SH-SY5Y (cell line): ENCODE data around the gene UPK3A.

ENCODE experiments used
- GATA2 ChIP-seq: IDR thresholded peaks from 2 replicates; pipeline ENCODE4 v1.6.1; 2011; ENCODE audit warnings: mild to moderate bottlenecking, low read depth, low read length
- GATA3 ChIP-seq: IDR thresholded peaks from 2 replicates; pipeline ENCODE4 v1.6.1; 2011; ENCODE audit warnings: low read depth, mild to moderate bottlenecking, low read length, moderate library complexity

UPK3A gene

GRCh38 chr22:45246060-45246985, 38.4 kb upstream of the UPK3A start:
- TF ChIP-seq GATA3 (no peak), GATA2 (no peak)

- TF ChIP-seq GATA3 (no peak), GATA2 (no peak)
Observed at GRCh38 chr22:45248832-45249561, 35.8 kb upstream of the UPK3A start.

- TF ChIP-seq GATA2 = no peak
- TF ChIP-seq GATA3 = no peak
Observed at GRCh38 chr22:45251825-45252224, 32.9 kb upstream of the UPK3A start.

GRCh38 chr22:45253039-45253641, 31.6 kb upstream of the UPK3A start:
- TF ChIP-seq GATA2 = no peak
- no peak for TF ChIP-seq GATA3

GRCh38 chr22:45254388-45254787, 30.4 kb upstream of the UPK3A start:
- TF ChIP-seq GATA3 (no peak), GATA2 (no peak)

DNA sequence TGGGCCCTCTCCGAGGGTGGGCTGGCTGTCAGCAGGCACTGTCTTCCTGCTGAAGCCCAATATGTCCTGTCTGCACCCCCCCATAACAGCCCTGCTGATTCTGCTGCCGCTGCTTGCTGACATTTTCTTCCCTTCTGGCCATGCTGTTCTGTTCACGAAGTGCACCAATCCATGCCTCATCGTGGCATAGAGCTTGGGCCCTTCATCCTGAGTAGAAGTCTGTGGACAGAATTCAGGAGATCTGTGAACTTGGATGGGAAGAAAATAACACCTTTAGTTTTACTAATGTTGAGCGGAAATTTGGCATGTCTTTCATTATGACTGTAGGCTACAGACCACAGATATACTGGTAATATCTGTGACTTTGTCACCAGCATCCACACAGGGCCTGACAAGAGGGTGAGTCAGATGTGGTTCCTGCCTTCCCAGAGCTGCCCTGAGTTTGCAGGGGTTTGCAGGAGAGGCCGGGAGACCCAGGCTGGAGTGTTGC, 29.9 kb upstream of the UPK3A start:
- TF ChIP-seq GATA3 = no peak
- no peak for TF ChIP-seq GATA2

GRCh38 chr22:45259754-45260394, 24.9 kb upstream of the UPK3A start:
- no peak for TF ChIP-seq GATA2
- TF ChIP-seq GATA3 = no peak

DNA sequence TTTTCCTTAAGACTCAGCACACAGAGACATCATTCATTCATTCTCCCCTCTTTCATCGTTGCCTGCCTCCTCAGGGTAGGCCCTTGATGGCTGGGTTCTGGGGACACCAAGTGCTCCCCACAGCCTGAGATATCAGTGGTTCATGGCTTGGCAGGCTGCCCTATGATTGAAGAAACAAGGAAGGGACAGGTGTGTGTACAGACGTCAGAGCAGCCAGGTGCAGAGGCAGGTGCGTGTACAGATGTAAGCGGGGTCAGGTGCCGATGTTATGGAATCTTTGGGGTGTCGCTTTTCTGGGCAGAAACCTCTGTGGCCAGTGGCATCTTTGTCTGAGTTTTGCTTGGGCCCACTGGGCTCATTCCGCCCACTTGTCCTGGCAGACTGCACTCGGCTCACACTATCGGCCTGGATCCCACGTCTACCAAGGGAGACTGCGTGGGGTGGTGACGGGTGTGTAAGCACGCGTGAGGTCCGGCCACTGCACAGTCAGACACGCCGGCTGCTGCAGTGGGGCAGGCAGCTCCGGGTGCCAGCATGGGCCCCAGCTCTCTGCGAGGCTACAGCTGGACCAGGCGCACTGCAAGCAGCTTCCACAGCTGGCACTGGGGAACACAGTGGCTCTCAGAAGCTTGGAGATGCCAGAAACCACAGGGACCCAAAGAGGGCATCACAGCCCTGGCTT, 23.2 kb upstream of the UPK3A start:
- TF ChIP-seq GATA3 = no peak
- TF ChIP-seq GATA2 = no peak

DNA sequence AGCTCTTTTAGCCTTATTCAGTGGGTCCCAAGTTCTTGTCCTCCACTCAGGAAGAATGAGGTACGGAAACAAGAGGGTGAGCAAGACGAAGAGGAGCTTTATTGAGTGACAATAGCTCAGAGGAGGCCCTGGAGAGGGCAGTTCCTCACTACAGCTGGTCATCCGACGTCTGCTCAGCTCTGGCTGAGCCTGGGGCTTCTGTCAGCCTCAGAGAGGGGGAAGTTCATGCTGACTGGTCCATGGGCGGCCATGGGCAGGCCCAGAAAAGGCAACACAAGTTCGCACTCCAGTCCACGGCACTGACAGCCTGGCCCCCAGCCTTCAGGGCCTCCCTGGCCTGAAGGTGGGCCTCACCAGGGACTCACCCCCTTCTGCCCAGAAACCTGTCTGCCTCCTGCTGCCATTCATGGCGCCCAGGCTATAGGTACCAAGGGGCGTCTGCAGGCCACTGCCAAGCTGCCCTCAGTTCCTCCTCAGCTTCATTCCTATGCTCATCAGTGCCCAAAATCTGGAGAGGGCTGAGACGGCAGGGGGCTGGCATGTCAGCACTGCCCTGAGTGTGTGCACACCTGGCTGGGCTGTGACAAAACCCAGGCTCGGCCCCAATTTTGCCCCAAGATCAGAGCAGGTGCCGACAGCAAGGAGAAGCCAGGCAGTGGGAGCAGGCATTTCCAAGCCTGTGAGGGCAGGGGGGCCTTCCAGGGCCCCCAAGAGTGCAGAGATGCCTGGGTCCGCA, 22.4 kb upstream of the UPK3A start:
- TF ChIP-seq GATA3 (no peak), GATA2 (no peak)

DNA sequence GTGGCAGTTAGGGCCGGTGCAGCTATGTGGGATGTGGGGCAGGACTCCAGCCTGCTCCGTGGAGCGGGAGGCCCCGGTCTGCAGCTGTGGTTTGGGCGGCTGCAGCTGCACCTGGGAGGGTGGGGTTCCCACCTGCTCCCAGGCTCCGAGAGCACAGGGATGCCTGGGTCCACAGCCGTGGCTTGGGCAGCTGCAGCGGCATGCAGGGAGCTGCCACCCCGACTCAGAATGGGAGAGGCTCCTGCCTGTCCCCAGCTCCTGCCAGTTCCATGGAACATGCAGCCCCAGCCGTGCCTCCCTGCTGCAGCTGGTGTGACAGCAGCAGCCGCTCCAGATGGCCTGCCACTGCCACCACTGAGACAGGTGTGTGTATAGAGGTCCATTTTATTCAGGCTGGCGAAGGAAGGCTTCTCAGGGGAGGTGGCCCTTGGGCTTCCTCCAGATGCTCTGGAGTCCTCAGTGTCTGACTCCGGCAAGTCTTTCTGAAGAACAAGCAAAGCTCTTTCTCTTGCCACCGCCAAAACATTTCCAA, 21.8 kb upstream of the UPK3A start:
- TF ChIP-seq GATA2 (no peak), GATA3 (no peak)

GRCh38 chr22:45263463-45264269, 21.1 kb upstream of the UPK3A start:
- peak; percentile 65 for TF ChIP-seq GATA2
- TF ChIP-seq GATA3 = no peak

DNA sequence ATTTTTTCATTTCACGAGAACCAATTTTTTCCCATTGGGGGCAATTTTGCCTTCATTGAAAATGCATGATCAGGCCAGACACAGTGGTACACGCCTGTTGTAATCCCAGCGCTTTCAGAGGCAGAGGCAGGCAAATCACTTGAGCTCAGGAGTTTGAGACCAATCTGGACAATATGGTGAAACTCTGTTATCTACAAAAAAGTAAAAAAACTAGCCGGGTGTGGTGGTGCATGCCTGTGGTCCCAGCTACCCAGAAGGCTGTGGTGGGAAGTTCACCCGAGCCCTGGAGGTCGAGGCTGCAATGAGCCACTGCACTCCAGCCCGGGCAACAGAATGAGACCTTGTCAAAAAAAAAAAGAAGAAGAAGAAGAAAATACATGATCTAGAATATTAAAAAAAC, 19.2 kb upstream of the UPK3A start:
- TF ChIP-seq GATA2 (no peak), GATA3 (no peak)
